GM21786 (cell line): ENCODE data around the gene TMEM62.
"Not testable (repeated sequence)": the region's sequence is repeated elsewhere in the genome, so short reads cannot be mapped to it uniquely, and the experiment has no call there.

ENCODE experiments used
- ATAC-seq: cut with Tn5 transposase; IDR thresholded peaks from one replicate; pipeline ENCODE4 v1.9.1; 2021; ENCODE audit not compliant: unreplicated experiment

The TMEM62 gene

DNA sequence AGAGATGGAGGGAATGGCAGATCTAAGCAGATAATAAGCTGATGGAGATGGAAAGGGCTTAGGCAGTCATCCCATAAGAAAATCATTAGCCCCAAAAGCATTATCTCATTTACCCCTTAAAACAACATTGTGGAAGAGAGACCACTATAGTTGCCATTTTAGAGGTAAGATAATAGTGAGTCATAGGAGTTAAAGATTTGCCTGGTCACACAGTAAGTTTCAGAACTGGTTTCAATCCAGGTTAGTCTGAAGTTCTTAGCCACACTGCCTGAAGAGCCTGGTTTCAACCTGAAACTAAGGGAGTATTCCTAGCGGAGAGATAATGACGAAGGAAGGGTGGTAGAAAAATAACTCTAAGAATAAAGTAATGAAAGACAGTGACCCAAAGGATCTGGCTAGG is 14.6 kb upstream of the TMEM62 start:
- ATAC-seq = peak; percentile 62

DNA sequence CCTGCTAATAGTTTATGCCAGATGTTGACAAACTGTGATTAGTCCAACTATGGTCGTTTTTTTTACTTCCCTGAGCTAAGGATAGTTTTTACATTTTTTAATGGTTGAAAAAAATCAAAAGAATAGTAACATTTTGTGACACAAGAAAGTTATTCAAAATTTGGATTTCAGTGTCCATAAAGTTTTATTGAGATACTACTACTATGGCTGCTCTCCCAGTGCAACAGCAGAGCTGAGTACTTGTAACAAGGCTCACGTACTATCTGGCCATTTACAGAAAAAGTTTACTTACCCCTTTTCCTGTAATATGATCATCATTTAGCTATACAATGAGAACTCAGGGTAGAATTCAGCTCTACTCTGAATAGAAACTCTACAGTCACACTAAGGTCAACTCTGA is 11.5 kb upstream of the TMEM62 start:
- no peak for ATAC-seq

DNA sequence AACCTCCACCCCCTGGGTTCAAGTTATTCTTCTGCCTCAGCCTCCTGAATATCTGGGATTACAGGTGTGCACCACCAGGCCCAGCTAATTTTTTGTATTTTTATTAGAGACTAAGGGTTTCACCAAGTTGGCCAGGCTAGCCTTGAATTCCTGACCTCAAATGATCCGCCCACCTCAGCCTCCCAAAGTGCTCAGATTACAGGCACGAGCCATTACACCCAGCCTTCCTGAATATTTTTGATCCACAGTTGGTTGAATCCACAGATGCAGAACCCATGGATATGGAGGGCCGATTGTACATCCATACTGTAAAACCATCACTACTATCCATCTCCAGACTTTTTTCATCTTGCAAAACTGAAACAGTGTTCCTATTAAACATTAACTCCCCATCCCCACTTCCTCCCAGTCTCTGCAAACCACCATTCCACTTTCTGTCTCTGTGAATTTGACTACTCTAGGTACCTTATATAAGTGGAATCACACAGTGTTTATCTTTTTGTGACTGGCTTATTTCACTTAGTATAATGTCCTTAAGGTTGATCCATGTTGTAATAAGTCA is 8.2 kb upstream of the TMEM62 start:
- ATAC-seq = no peak

DNA sequence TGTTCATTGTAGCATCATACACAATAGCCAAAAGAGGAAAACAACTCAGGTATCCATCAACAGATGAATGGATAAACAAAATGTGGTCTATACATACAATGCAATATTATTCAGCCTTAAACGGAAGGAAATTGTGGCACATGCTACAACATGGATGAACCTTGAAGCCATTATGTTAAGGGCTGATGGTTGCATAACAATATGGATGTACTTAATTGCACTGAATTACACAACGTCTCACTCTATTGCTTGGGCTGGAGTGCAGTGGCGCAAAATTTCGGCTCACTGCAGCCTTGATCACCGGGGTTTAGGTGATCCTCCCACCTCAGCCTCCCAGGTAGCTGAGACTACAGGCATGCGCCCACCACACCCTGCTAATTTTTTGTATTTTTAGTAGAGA is 7.0 kb upstream of the TMEM62 start:
- ATAC-seq = no peak

DNA sequence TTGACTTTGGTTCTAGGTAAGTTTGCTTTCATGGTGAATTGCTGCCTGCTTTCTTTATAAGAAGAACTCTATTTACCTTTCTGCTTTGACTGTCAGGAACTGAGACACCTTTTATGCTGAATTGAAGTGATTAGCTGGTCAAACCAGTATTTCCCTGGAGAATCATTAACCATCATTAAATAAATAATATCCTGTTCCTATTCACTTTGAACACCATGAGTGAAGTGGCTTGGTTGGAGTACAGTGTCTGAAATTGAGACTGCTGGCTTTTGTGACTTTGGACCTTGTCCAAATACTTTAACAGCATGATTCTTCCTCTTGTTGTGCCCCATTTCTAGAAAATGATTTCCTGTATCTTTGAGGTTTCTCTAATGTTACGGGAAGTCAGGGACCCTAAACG is 5.6 kb upstream of the TMEM62 start:
- ATAC-seq = no peak

DNA sequence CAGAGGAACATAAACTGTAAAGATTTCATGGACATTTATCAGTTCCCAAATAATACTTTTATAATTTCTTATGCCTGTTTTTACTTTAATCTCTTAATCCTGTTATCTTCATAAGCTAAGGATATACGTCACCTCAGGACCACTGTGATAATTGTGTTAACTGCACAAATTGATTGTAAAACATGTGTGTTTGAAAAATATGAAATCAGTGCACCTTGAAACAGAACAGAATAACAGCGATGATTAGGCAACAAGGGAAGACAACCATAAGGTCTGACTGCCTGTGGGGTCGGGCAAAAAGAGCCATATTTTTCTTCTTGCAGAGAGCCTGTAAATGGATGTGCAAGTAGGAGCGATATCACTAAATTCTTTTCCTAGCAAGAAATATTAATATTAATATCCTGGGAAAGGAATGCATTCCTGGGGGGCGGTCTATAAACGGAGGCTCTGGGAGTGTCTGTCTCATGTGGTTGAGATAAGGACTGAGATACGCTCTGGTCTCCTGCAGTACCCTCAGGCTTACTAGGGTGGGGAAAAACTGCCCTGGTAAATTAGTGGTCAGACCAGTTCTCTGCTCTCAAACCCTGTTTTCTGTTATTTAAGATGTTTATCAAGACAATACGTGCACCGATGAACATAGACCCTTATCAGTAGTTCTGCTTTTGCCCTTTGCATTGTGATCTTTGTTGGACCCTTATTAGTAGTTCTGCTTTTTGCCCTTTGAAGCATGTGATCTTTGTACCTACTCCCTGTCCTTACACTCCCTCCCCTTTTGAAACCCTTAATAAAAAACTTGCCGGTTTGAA is 5.0 kb upstream of the TMEM62 start:
- not testable (repeated sequence) for ATAC-seq

DNA sequence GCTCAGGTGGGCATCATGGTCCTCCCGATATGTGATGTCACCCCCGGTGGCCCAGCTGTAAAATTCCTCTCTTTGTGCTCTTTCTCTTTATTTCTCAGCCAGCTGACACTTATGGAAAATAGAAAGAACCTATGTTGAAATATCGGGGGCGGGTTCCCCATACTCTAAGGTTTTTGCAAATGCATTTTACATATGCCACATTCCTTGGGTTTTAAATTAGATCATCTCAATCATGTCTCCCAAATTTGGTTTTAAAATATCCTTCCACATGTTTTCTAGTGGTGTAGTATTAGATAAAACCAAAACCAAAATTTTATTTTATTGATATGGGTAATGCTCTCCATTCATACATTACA is 4.4 kb upstream of the TMEM62 start:
- ATAC-seq = no peak

DNA sequence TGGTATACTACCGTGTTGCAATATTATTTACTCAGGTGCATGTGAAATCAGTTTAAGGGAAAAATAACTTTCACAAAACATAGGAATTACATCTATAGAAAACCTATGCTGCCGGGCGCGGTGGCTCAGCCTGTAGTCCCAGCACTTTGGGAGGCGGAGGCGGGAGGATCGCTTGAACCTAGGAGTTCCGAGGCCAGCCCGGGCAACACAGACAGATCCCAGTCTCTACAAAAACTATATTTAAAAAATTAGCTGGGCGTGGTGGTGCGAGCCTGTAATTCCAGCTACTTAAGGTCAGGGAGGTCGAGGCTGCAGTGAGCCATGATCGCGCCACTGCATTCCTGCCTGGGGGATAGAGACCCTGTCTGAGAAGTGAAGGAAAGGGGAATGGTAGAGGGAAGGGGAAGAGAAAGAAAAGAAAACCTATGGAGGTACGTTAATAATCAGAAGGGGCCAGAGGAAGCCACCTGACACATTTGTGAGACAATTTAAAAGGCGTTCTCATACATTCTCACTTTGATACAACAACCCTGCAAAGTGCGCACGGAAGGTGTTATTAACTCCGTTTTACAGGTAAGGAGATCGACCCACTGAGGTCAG is 456 bp upstream of the TMEM62 start:
- no peak for ATAC-seq

DNA sequence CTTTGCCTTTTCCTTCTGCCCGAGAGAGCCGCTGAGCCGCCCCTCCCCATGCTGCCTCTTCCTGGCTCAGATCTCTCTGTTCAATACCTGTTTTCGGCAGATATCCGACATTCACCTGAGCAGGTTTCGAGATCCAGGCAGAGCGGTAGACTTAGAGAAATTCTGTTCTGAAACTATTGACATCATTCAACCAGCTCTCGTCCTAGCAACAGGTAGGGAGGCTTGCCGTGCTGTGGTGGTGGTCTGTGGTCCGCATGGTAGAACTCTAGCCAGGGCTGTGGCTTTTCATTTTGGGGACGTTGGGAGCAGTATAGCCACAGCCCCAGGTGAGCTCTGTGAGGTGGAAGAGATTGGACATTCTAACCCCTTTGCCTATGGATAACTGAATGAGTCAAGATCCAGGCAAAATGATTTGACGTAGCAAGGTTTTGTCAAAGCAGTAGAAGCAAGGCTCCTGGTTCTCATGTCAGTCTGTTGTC is 810 bp downstream of the TMEM62 start:
- no peak for ATAC-seq

DNA sequence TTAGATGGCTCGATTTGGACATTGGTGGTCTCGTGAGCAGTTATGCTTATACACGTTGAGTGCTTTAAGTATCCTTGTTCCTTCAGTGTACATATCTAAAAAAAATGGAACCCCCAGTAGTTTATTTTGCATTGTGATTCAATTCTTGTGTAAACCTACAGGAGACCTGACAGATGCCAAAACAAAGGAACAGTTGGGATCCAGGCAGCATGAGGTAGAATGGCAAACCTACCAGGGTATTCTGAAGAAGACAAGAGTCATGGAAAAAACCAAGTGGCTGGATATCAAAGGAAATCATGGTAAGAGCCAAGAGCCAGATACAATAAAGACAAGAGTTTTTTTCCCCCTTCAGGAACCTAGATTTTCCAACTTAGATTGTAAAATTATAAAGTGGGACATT is 2.0 kb downstream of the TMEM62 start:
- no peak for ATAC-seq

DNA sequence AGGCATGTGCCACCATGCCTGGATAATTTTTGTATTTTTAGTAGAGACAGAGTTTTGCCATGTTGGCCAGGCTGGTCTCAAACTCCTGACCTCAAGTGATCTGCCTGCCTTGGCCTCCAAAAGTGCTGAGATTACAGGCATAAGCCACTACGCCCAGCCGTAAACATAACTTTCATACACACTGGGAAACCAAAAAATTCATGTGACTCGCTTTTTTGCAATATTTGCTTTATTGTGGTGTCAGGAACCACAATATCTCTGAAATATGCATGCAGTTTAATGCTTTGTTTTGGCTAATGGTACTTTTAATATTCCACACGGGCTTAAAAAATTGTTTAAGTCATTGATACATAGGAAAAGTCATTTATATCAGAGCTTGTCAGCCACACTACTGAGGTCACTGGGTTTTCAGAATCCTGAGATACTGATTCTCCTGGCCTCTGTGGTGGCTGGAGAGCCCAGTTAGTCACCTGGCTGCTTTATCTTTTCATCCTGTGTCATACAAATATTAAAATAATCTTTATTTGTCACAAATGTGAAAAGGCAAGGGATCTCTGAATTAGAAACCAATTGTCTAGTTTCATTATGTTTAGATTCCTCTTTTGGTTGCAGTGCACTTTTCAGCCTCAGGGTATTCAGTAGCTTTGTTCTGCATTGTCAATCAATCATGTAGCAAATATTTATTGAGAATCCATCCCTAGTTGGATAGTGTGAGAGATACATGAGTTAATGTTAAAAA is 10.0 kb downstream of the TMEM62 start:
- ATAC-seq = no peak

DNA sequence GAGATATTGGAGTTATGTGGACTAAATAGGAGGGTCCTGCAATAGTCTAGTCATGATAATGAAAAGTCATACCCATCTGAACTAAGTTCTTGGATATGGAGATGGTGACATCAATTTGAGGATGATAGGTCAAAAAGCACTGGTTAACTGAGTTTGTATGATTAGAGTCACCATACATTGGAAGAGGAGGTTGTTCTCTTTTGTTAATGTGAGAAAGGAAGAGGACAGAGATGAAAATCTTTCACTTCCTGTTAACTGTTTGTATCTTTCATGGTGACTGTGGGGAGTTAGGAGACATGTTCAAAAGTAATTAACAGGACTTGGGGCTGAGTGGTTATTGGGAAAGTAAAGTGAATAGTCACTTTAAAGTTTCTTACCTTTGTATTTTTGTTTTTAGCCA is 11.1 kb downstream of the TMEM62 start:
- ATAC-seq = no peak

DNA sequence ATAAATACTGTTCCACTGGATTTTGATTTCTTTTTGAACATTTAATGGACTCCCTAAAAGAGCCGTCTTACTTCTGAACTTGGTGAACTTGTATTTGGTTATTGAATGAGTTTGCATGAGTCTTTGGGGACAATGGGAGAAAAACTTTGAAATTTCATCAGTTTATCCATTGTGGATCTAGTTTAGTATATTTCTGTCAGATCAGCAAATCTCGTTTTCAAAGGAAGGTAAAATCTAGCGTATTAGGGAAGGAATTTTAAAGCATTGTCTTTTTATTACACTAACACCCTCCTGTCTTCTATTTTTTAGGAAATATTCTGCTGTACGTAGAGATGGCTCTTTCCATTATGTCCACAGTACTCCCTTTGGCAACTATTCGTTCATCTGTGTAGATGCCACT is 12.8 kb downstream of the TMEM62 start:
- ATAC-seq = no peak

DNA sequence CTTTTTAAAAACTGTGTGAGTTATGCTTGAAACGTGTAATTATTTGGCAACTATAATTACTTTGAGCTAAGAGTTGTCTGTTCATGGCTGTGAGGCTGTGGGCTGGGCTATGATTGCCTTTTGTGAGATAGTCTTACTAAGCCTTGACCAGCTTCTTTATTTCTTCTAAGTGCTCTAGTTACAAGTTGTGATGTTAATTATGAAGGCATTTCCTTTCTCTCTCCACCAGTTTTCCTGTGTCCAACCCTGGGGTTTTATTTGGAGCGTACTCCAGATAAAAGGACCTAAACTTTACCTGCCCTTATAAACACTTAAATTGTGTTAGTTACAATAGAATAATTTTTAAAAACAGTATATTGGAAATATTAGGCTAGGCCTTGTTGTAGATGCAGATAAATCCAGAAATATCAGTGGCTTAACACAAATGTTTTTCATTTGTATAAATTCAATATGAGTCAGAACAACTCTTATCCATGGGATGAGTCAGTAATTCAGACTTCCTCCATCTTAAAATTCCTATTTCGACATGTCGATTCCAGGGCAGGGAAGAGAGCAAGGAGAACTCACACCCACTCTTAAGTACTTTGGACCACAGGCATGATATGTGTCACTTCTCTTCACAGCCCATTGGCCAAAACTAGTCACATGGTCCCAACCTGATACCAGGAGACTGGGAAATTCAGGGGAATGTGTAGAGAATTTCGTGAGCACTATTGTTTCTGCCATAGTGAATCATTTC is 17.0 kb downstream of the TMEM62 start:
- no peak for ATAC-seq

DNA sequence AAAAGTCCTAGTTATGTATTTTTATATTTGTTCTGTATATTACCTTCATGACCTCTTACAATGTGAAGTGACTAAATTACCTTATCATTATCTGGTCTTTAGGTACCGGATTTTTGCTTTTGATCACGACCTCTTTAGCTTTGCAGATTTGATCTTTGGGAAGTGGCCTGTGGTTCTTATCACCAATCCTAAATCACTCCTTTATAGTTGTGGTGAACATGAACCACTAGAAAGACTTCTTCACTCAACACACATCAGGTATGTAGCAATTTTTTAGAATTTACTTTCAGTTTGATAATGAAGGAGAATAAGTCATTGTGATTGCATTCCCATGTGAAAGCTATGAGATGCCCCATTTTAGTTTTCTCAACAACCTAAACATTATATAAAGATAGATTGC is 18.3 kb downstream of the TMEM62 start:
- no peak for ATAC-seq

DNA sequence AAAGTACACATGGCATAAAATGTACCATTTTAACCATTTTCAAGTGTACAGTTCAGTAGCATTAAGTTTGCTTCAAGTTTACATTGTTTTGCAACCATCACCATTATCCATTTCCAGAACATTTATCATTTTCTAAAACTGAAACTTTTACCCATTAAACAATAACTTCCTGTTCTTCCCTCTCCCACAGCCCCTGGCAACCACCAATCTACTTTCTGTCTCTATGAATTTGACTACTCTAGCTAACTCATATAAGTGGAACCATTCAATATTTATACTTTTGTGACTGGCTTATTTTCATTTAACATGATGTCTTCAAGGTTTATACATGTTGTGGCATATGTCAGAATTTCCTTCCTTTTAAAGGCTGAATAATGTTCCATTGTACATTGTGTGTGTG is 19.9 kb downstream of the TMEM62 start:
- ATAC-seq = no peak

DNA sequence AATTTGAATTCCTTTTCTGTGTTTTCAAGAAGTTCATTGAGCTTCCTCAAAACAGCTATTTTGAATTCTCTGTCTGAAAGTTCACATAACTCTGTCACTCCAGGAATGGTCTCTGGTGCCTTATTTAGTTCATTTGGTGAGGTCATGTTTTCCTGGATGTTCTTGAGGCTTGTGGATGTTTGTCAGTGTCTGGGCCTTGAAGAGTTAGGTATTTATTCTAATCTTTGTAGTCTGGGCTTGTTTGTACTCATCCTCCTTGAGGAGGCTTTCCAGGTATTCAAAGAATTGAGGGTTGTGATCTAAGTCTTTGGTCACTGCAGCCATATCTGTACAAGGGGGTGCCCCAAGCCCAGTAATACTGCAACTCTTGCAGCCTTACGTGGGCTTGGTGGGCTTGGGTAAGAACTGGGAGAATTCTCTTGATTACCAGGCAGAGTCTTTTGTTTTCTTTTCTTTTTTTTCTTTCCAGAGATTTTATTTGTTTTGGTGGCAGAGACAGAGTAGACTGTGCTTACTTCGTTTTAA is 32.5 kb downstream of the TMEM62 start:
- ATAC-seq = no peak

DNA sequence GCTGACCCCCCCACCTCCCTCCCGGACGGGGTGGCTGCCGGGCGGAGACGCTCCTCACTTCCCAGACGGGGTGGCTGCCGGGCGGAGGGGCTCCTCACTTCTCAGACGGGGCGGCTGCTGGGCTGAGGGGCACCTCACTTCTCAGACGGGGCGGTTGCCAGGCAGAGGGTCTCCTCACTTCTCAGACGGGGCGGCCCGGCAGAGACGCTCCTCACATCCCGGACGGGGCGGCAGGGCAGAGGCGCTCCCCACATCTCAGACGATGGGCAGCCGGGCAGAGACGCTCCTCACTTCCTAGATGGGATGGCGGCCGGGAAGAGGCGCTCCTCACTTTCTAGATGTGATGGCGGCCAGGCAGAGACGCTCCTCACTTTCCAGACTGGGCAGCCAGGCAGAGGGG is 33.9 kb downstream of the TMEM62 start:
- ATAC-seq = not testable (repeated sequence)

DNA sequence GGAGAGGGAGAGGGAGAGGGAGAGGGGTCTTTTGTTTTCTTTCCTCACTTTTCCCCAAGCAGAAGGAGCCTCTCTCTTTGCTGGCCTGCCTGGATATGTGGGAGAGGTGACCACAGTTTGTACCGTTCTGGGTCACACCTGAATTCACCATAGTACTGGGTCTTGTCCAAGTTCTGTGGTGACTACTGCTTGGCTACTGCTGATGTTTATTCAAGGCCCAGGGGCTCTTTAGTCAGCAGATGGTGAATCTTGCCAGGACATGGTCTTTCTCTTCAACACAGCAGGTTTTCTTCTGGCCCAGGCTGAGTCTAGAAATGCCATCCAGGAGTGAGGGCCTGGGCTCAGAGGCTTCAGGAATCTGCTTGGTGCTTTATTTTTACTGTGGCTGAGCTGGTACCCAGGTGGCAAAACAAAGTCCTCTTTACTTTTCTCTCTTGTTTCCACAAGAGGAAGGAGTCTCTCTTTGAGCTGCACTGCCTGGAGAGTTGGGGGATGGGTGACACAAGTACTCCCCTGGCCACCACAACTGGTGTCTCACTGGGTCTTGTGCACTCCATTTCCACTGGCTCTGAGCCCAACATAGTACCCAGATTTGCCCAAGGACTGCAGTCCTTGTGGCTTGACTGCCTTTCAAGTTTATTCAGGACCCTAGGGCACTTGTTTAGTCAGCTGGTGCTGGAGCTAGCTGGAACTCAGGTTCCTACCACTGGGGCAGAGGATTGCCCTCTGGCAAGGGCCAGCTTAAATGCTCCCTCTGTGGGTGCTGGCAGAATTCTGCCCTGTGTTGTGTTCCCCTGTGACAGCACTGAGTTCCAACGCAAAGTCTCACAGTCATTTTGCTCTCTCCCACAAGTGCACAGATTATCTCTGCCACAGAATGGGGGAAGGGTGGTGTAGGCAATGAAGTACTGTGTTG is 35.1 kb downstream of the TMEM62 start:
- ATAC-seq = no peak

DNA sequence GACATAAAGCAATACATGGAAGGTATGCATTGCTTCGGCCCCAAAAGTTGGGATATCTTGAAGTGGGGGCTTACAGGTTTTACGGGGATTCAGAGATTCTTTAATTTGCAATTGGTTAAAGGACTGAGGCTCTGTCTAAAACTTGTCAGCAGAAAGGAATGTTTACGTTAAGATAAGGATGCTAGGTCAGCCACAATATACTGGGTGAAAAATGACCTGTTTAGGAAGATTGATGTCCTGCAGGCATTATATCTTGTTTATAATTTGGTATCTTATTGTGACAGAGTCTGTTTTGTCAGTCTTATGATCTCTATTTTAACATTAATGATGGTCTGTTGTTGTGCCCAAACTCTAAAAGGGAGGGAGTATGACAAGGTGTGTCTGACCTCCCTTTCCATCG is 36.5 kb downstream of the TMEM62 start:
- no peak for ATAC-seq
